HG03565 (cell line): ENCODE results near the gene CTSF.
"Not testable (repeated sequence)": the region's sequence is repeated elsewhere in the genome, so short reads cannot be mapped to it uniquely, and the experiment has no call there.

Experiments
- ATAC-seq: cut with Tn5 transposase; IDR thresholded peaks from one replicate; pipeline ENCODE4 v1.9.1; 2021; ENCODE audit warnings: mild to moderate bottlenecking, moderate library complexity; ENCODE audit not compliant: unreplicated experiment

The CTSF gene

GRCh38 chr11:66568124-66568916 is at the start of gene CTSF:
Gene CTSF, minus strand, starts transcription at chr11:66568606. Its CDS starts 120 bp downstream, at chr11:66568486.
- no peak for ATAC-seq

- ATAC-seq: no peak
These were observed 48.9 kb upstream of the CTSF start for GRCh38 chr11:66617155-66617834.

- peak; percentile 90 for ATAC-seq
These were observed 48.2 kb upstream of the CTSF start, which contains the start of gene RBM14 for GRCh38 chr11:66616379-66617154. Gene RBM14, plus strand, starts transcription at chr11:66616630. Its CDS starts 91 bp downstream, at chr11:66616721.

GRCh38 chr11:66614073-66614472 is 45.7 kb upstream of the CTSF start:
- ATAC-seq: no peak

GRCh38 chr11:66612458-66612857 is 44.1 kb upstream of the CTSF start:
- no peak for ATAC-seq

GRCh38 chr11:66609721-66610617 is 41.6 kb upstream of the CTSF start:
- ATAC-seq: no peak

- ATAC-seq: no peak
These were observed 38.9 kb upstream of the CTSF start for GRCh38 chr11:66607126-66607834.

- ATAC-seq: not testable (repeated sequence)
These were observed 38.2 kb upstream of the CTSF start for GRCh38 chr11:66606608-66607007.

GRCh38 chr11:66604155-66604554 is 35.7 kb upstream of the CTSF start:
- no peak for ATAC-seq

- ATAC-seq: no peak
These were observed 34.7 kb upstream of the CTSF start for GRCh38 chr11:66603072-66603471.

GRCh38 chr11:66600631-66601233 is 32.3 kb upstream of the CTSF start:
- ATAC-seq: no peak

- no peak for ATAC-seq
These were observed 31.8 kb upstream of the CTSF start for GRCh38 chr11:66600219-66600618.

- ATAC-seq: no peak
These were observed 30.6 kb upstream of the CTSF start for GRCh38 chr11:66598993-66599392.

GRCh38 chr11:66595245-66595904 is 27.0 kb upstream of the CTSF start:
- ATAC-seq: no peak

- no peak for ATAC-seq
These were observed 25.2 kb upstream of the CTSF start for GRCh38 chr11:66593650-66594049.

- ATAC-seq: no peak
These were observed 24.9 kb upstream of the CTSF start for GRCh38 chr11:66593303-66593635.

- peak; percentile 94 for ATAC-seq
These were observed 24.3 kb upstream of the CTSF start, which contains the start of the genes CCDC87 and CCS for GRCh38 chr11:66592457-66593302. Gene CCDC87, minus strand, starts transcription at chr11:66593063. Its CDS starts 48 bp downstream, at chr11:66593015. Gene CCS, plus strand, starts transcription at chr11:66593185. Its CDS starts 77 bp downstream, at chr11:66593262.

- ATAC-seq: no peak
These were observed 22.8 kb upstream of the CTSF start for GRCh38 chr11:66591175-66591574.
